Stimulated activated CD8-positive, alpha-beta memory T cell treated with anti-CD3 and anti-CD28 coated beads, Interleukin-15, amount 100 ng/mL, for 48 hours (primary cell): ENCODE results near the gene UBL7.

Source experiments
- DNase-seq, 2 donors: peaks; one replicate each; pipeline ENCODE4 v3.0.0-alpha.2; 2020; ENCODE audit warnings: low read depth in 2 of 2

UBL7 gene

GRCh38 chr15:74441248-74441941 is 19.6 kb downstream of the UBL7 start:
- no peak for DNase-seq

GRCh38 chr15:74438721-74439316 is 22.1 kb downstream of the UBL7 start:
- peak; percentile 65 to 70 for DNase-seq

GRCh38 chr15:74438206-74438605 is 22.8 kb downstream of the UBL7 start:
- no peak for DNase-seq

- DNase-seq = no peak
Measured at GRCh38 chr15:74434263-74435136, 26.5 kb downstream of the UBL7 start.

GRCh38 chr15:74433592-74434262 is 27.2 kb downstream of the UBL7 start, which contains the start of gene SEMA7A:
TSS of gene SEMA7A (minus strand) at chr15:74433958. CDS start at chr15:74433918, 40 bp downstream.
- peak; percentile 79 to 80 for DNase-seq

GRCh38 chr15:74432968-74433591 is 27.9 kb downstream of the UBL7 start:
- no peak for DNase-seq

GRCh38 chr15:74432271-74432967 is 28.5 kb downstream of the UBL7 start:
- DNase-seq = no peak

GRCh38 chr15:74431645-74432044 is 29.3 kb downstream of the UBL7 start:
- DNase-seq = no peak

- DNase-seq = no peak
Measured at GRCh38 chr15:74431116-74431515, 29.8 kb downstream of the UBL7 start.

GRCh38 chr15:74430510-74430951 is 30.4 kb downstream of the UBL7 start:
- no peak for DNase-seq

- no peak for DNase-seq
Measured at GRCh38 chr15:74429781-74430400, 31.1 kb downstream of the UBL7 start.

GRCh38 chr15:74428970-74429780 is 31.8 kb downstream of the UBL7 start:
- no peak for DNase-seq

GRCh38 chr15:74428442-74428787 is 32.5 kb downstream of the UBL7 start:
- no peak for DNase-seq

- no peak for DNase-seq
Measured at GRCh38 chr15:74427607-74428441, 33.1 kb downstream of the UBL7 start.

GRCh38 chr15:74426404-74427281 is 34.3 kb downstream of the UBL7 start:
- DNase-seq = no peak

- no peak for DNase-seq
Measured at GRCh38 chr15:74425630-74426029, 35.3 kb downstream of the UBL7 start.

GRCh38 chr15:74424901-74425528 is 35.9 kb downstream of the UBL7 start:
- no peak for DNase-seq
